Neural progenitor cell (in vitro differentiated cells): Measurements from ENCODE around the gene IL2RG. TPM values are rescaled to one million over a fixed set of nuclear protein-coding genes. Genes with fewer than 3 reads are reported as not detected.
A peak's percentile ranks its signal among the peaks of the same experiment; 100 is the strongest.

Source experiments
- DNase-seq: peaks from one replicate; pipeline ENCODE4 v3.0.0-alpha.2; 2016; ENCODE audit warnings: low spot score
- H2AFZ ChIP-seq: fragments of 200-600 bp; sonication (generic); replicated peaks from 2 replicates; pipeline ENCODE4 v1.6.1; 2016; ENCODE audit warnings: antibody characterized with exemption
- H3F3A ChIP-seq: fragments of 200-600 bp; sonication (generic); 2 replicates; pipeline ENCODE4 v1.6.1; 2016; ENCODE audit warnings: antibody characterized with exemption, low read depth
- H3K27ac ChIP-seq: fragments of 200-600 bp; sonication (generic); 2 replicates; pipeline ENCODE4 v1.5.1; 2016; ENCODE audit warnings: mild to moderate bottlenecking
- H3K27me3 ChIP-seq: fragments of 200-600 bp; sonication (generic); 2 replicates; pipeline ENCODE4 v1.6.1; 2016; ENCODE audit warnings: mild to moderate bottlenecking, moderate library complexity
- H3K36me3 ChIP-seq: fragments of 200-600 bp; sonication (generic); 2 replicates; pipeline ENCODE4 v1.5.1; 2016
- H3K4me1 ChIP-seq: fragments of 200-600 bp; sonication (generic); 2 replicates; pipeline ENCODE4 v1.6.1; 2016; ENCODE audit warnings: mixed run types
- H3K4me2 ChIP-seq: fragments of 200-600 bp; sonication (generic); 2 replicates; pipeline ENCODE4 v1.6.1; 2016
- H3K4me3 ChIP-seq: fragments of 200-600 bp; sonication (generic); 2 replicates; pipeline ENCODE4 v1.5.1; 2016
- H3K79me2 ChIP-seq: fragments of 200-600 bp; sonication (generic); 2 replicates; pipeline ENCODE4 v1.6.1; 2016; ENCODE audit warnings: low read depth
- H3K9ac ChIP-seq: fragments of 200-600 bp; sonication (generic); 2 replicates; pipeline ENCODE4 v1.6.1; 2016
- H3K9me3 ChIP-seq: fragments of 200-600 bp; sonication (generic); 2 replicates; pipeline ENCODE4 v1.5.1; 2016; ENCODE audit warnings: low read depth
- H4K20me1 ChIP-seq: fragments of 200-600 bp; sonication (generic); 2 replicates; pipeline ENCODE4 v1.6.1; 2016; ENCODE audit warnings: low read depth
- H3K27ac Mint-ChIP-seq: 3 replicates; pipeline ENCODE4 v1.8.0; 2021; ENCODE audit warnings: mixed read lengths
- H3K27me3 Mint-ChIP-seq: 2 replicates; pipeline ENCODE4 v1.8.0; 2022; ENCODE audit warnings: low read depth, mild to moderate bottlenecking, inconsistent platforms, moderate library complexity, mixed read lengths; ENCODE audit not compliant: insufficient read depth
- H3K36me3 Mint-ChIP-seq: 3 replicates; pipeline ENCODE4 v1.8.0; 2021; ENCODE audit warnings: mixed read lengths
- H3K4me1 Mint-ChIP-seq: 3 replicates; pipeline ENCODE4 v1.8.0; 2021; ENCODE audit warnings: mixed read lengths
- H3K4me3 Mint-ChIP-seq: 3 replicates; pipeline ENCODE4 v1.8.0; 2021; ENCODE audit warnings: mild to moderate bottlenecking, moderate library complexity, mixed read lengths
- H3K9me3 Mint-ChIP-seq: 3 replicates; pipeline ENCODE4 v1.8.0; 2020; ENCODE audit warnings: mixed read lengths
- CTCF ChIP-seq: fragments of 200-600 bp; sonication (generic); IDR thresholded peaks from 2 replicates; pipeline ENCODE4 v1.5.1; 2017; ENCODE audit warnings: antibody characterized with exemption, mild to moderate bottlenecking
- EZH2 ChIP-seq: fragments of 200-600 bp; sonication (generic); IDR thresholded peaks from 2 replicates; pipeline ENCODE4 v1.6.1; 2017; ENCODE audit warnings: antibody characterized with exemption, mild to moderate bottlenecking, moderate library complexity
- EZH2phosphoT487 ChIP-seq: fragments of 200-600 bp; sonication (generic); IDR thresholded peaks from 2 replicates; pipeline ENCODE4 v1.6.1; 2017; ENCODE audit warnings: antibody characterized with exemption
- total RNA-seq: library from RNA; depleted of rRNA; stranded (reverse); fragments of >200 nt; gene quantifications from 2 replicates; pipeline ENCODE4 v1.2.3, GENCODE V29; 2015; ENCODE audit warnings: low replicate concordance

IL2RG gene
- total RNA-seq, 1 donor from 2014 or later = not detected

DNA sequence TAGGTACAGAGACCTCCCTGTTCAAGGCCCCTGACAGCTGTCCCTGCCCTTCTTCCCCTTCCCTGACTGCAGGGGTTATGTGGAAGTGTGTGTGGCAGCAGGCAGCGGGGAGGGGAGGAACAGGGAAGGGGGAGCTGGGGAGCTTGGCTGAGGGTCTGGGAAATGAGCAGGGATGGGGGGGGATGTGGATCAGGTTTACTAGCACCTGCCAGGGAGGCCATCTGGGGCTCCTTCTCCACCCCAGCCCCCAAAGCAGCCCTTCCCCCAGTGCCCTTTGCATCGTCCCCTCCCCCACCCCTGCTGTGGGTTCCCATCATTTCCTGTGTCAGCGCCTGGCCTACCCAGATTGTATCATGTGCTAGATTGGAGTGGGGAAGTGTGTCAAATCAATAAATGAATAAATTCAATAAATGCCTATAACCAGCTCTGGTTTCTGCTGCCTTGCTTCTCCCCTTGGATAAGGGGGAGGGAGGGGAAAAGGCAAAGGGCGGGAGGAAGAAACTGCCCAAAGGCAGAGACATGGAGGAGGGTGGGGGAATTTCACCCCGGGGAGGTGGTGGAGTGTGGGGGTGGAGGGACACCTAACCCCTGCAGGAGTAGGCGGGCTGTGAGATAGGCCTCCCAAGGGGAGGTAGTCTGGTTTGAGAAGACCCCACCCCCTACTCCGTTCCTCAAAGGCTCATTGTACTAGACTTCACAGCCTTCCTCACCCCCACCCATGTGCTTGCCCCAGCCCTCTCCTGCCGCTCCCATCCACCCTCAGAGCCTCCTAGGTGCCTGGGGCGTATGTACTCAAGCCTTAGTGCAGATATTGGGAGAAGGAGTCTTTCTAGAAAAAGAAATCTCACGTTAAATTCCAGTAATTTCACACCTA lies 8.0 kb downstream of the IL2RG start:
- Histone ChIP-seq H2AFZ (peak overlapping the region; percentile 9), H3K9ac (no peak overlapping the region), H3K36me3 (no peaks in the 10 kb centered on the region), H3K4me3 (no peak overlapping the region), H3K27me3 (peaks cover 27% of the 10 kb centered on the region), H3F3A (peaks cover 21% of the 10 kb centered on the region), H3K9me3 (no peaks in the 10 kb centered on the region), H3K4me1 (peaks cover 22% of the 10 kb centered on the region), H4K20me1 (peaks cover 2% of the 10 kb centered on the region), H3K79me2 (no peaks in the 10 kb centered on the region), H3K27ac (no peak overlapping the region), H3K4me2 (peak overlapping the region; percentile 58)
- DNase-seq = peak; percentile 48
- Mint-ChIP-seq H3K27ac (peak overlapping the region; percentile 47), H3K4me1 (peaks cover 37% of the 10 kb centered on the region), H3K27me3 (peaks cover 2% of the 10 kb centered on the region), H3K36me3 (no peaks in the 10 kb centered on the region), H3K9me3 (peaks cover 12% of the 10 kb centered on the region), H3K4me3 (peak overlapping the region; percentile 62)
- no peak for TF ChIP-seq EZH2phosphoT487

- Mint-ChIP-seq H3K36me3 (no peaks in the 10 kb centered on the region), H3K4me3 (peak overlapping the region; percentile 55), H3K27me3 (peaks cover 5% of the 10 kb centered on the region), H3K4me1 (peaks cover 35% of the 10 kb centered on the region), H3K9me3 (peaks cover 12% of the 10 kb centered on the region), H3K27ac (no peak overlapping the region)
- no peaks in the 10 kb centered on the region for H3K36me3 ChIP-seq
- peaks cover 21% of the 10 kb centered on the region for H3F3A ChIP-seq
- H2AFZ ChIP-seq = no peak overlapping the region
- H3K27me3 ChIP-seq = peaks cover 38% of the 10 kb centered on the region
- no peak overlapping the region for H3K4me2 ChIP-seq
- TF ChIP-seq CTCF = no peak
- no peak for DNase-seq
- H3K9me3 ChIP-seq = no peaks in the 10 kb centered on the region
- H3K27ac ChIP-seq = no peak overlapping the region
- no peak overlapping the region for H3K9ac ChIP-seq
- peaks cover 22% of the 10 kb centered on the region for H3K4me1 ChIP-seq
- no peak overlapping the region for H3K4me3 ChIP-seq
- peaks cover 2% of the 10 kb centered on the region for H4K20me1 ChIP-seq
- no peaks in the 10 kb centered on the region for H3K79me2 ChIP-seq
Measured at GRCh38 chrX:71102292-71102691, 9.1 kb downstream of the IL2RG start.

- Mint-ChIP-seq H3K9me3 (peaks cover 6% of the 10 kb centered on the region), H3K36me3 (no peaks in the 10 kb centered on the region), H3K27ac (no peak overlapping the region), H3K4me3 (peak overlapping the region; percentile 45), H3K27me3 (peaks cover 8% of the 10 kb centered on the region), H3K4me1 (peaks cover 38% of the 10 kb centered on the region)
- TF ChIP-seq EZH2 (no peak), EZH2phosphoT487 (no peak), CTCF (no peak)
- Histone ChIP-seq H3K4me1 (peaks cover 22% of the 10 kb centered on the region), H3K9ac (no peak overlapping the region), H3K4me3 (no peak overlapping the region), H3K27me3 (peaks cover 49% of the 10 kb centered on the region), H3K36me3 (no peaks in the 10 kb centered on the region), H3K79me2 (no peaks in the 10 kb centered on the region), H3F3A (peaks cover 24% of the 10 kb centered on the region), H3K27ac (no peak overlapping the region), H3K9me3 (no peaks in the 10 kb centered on the region), H4K20me1 (peaks cover 2% of the 10 kb centered on the region), H3K4me2 (no peak overlapping the region), H2AFZ (no peak overlapping the region)
- DNase-seq = no peak
Measured at GRCh38 chrX:71100581-71101505, 10.5 kb downstream of the IL2RG start.
